Colon (tissue), 2 donors: Measurements from ENCODE around the gene COL21A1.

ENCODE experiments used
- FAIRE-seq: peaks from 2 replicates; lab custom pipeline; 2012; peaks lifted over from hg19 to GRCh38; lab: Jason Lieb, UNC
- donor health status: control.
- donor health status: control.

COL21A1 gene

GRCh38 chr6:56245903-56246351 is 1.5 kb downstream of the COL21A1 start:
- no peak for FAIRE-seq

- FAIRE-seq: no peak
Measured at GRCh38 chr6:56244528-56245253, 2.7 kb downstream of the COL21A1 start.

GRCh38 chr6:56244089-56244488 is 3.3 kb downstream of the COL21A1 start:
- FAIRE-seq: no peak

GRCh38 chr6:56243518-56244070 is 3.8 kb downstream of the COL21A1 start:
- no peak for FAIRE-seq

GRCh38 chr6:56242346-56242745 is 5.0 kb downstream of the COL21A1 start:
- FAIRE-seq: no peak

GRCh38 chr6:56241124-56241802 is 6.1 kb downstream of the COL21A1 start:
- FAIRE-seq: no peak

- FAIRE-seq: no peak
Measured at GRCh38 chr6:56238352-56238751, 9.0 kb downstream of the COL21A1 start.

- FAIRE-seq: no peak
Measured at GRCh38 chr6:56235245-56235644, 12.1 kb downstream of the COL21A1 start.

GRCh38 chr6:56232436-56232835 is 14.9 kb downstream of the COL21A1 start:
- FAIRE-seq: no peak

- no peak for FAIRE-seq
Measured at GRCh38 chr6:56231827-56232226, 15.6 kb downstream of the COL21A1 start.

- no peak for FAIRE-seq
Measured at GRCh38 chr6:56230976-56231566, 16.3 kb downstream of the COL21A1 start.

- FAIRE-seq: no peak
Measured at GRCh38 chr6:56227071-56227879, 20.1 kb downstream of the COL21A1 start.

- FAIRE-seq: no peak
Measured at GRCh38 chr6:56223995-56224394, 23.4 kb downstream of the COL21A1 start.

GRCh38 chr6:56222499-56222898 is 24.9 kb downstream of the COL21A1 start:
- no peak for FAIRE-seq

- FAIRE-seq: no peak
Measured at GRCh38 chr6:56220078-56220477, 27.3 kb downstream of the COL21A1 start.

- no peak for FAIRE-seq
Measured at GRCh38 chr6:56214703-56215101, 32.7 kb downstream of the COL21A1 start.

GRCh38 chr6:56214041-56214702 is 33.2 kb downstream of the COL21A1 start:
- no peak for FAIRE-seq

- no peak for FAIRE-seq
Measured at GRCh38 chr6:56211724-56212123, 35.7 kb downstream of the COL21A1 start.

GRCh38 chr6:56204134-56204533 is 43.2 kb downstream of the COL21A1 start:
- no peak for FAIRE-seq

GRCh38 chr6:56199956-56200355 is 47.4 kb downstream of the COL21A1 start:
- FAIRE-seq: no peak

GRCh38 chr6:56193846-56194245 is 53.5 kb downstream of the COL21A1 start:
- FAIRE-seq: no peak

- no peak for FAIRE-seq
Measured at GRCh38 chr6:56188429-56188828, 59.0 kb downstream of the COL21A1 start.
